GM12878 (cell line): ENCODE results near the gene ZNF576. TPM values are rescaled to one million over a fixed set of nuclear protein-coding genes. Genes with fewer than 3 reads are reported as not detected.

Experiments used
- ATAC-seq: fragments of 200-7000 bp; cut with Tn5 transposase; 3 replicates; pipeline ENCODE4 v1.9.1; 2020; ENCODE audit warnings: mild to moderate bottlenecking, moderate library complexity
- BruUV-seq: library from RNA; stranded (reverse); fragments of 400-500 nt; replicated peaks from 2 replicates; lab custom pipeline; 2021; lab: Mats Ljungman, UMichigan
- CTCF ChIA-PET: fragments of 300-600 bp; sonication (Branson Sonifier 250); formaldehyde crosslinking; extraction: SDS; loops from one replicate; lab custom pipeline; 2021; ENCODE audit warnings: inconsistent platforms; lab: Yijun Ruan, JAX
- POLR2A ChIA-PET: fragments of 350-600 bp; formaldehyde crosslinking; extraction: SDS; loops from one replicate; lab custom pipeline; 2021; ENCODE audit warnings: inconsistent platforms; lab: Charles Lee
- RAD21 ChIA-PET: fragments of 300-600 bp; sonication (Branson Sonifier 250); formaldehyde crosslinking; loops from one replicate; lab custom pipeline; 2023; ENCODE audit warnings: antibody characterized with exemption; ENCODE audit not compliant: unreplicated experiment; lab: Charles Lee
- SMC1A ChIA-PET: fragments of 300-600 bp; sonication (Branson Sonifier 250); formaldehyde crosslinking; loops from one replicate; lab custom pipeline; 2023; ENCODE audit not compliant: unreplicated experiment, uncharacterized antibody; lab: Charles Lee
- DNase-seq: peaks from one replicate; pipeline ENCODE4 v3.0.0-alpha.2; 2011; ENCODE audit warnings: low read depth, low spot score
- FAIRE-seq: peaks from 3 replicates; lab custom pipeline; 2011; peaks lifted over from hg19 to GRCh38; lab: Jason Lieb, UNC
- H2AFZ ChIP-seq: 2 replicates; pipeline ENCODE4 v1.6.0; 2011; ENCODE audit warnings: low read depth, low read length, control low read depth; ENCODE audit not compliant: control insufficient read depth
- H3K27ac ChIP-seq: 2 replicates; pipeline ENCODE4 v1.5.1; 2011; ENCODE audit warnings: control low read depth; ENCODE audit not compliant: control insufficient read depth, insufficient read depth
- H3K27me3 ChIP-seq, 2 experiments: replicated peaks in 1 of 2; 2 replicates each; pipeline versions ENCODE4 v1.6.0 to v1.6.1; 2011; ENCODE audit warnings: low read length in 1 of 2; ENCODE audit not compliant: control insufficient read depth in 2 of 2, insufficient read depth in 2 of 2
- H3K36me3 ChIP-seq, 2 experiments: 2 replicates each; pipeline ENCODE4 v1.5.1; 2011; ENCODE audit warnings: low read length in 1 of 2; ENCODE audit not compliant: control insufficient read depth in 2 of 2, insufficient read depth in 2 of 2
- H3K4me1 ChIP-seq: 2 replicates; pipeline ENCODE4 v1.6.1; 2011; ENCODE audit warnings: mild to moderate bottlenecking, low read length, moderate library complexity, mixed read lengths; ENCODE audit not compliant: control insufficient read depth, insufficient read depth
- H3K4me2 ChIP-seq: 2 replicates; pipeline ENCODE4 v1.6.0; 2011; ENCODE audit warnings: control low read depth; ENCODE audit not compliant: control insufficient read depth, insufficient read depth
- H3K4me3 ChIP-seq: fragments of 200-600 bp; sonication (generic); 2 replicates; pipeline ENCODE4 v1.5.1; 2016
- H3K79me2 ChIP-seq: 2 replicates; pipeline ENCODE4 v1.6.0; 2011; ENCODE audit warnings: low read length; ENCODE audit not compliant: control insufficient read depth, insufficient read depth
- H3K9ac ChIP-seq: 2 replicates; pipeline ENCODE4 v1.8.0; 2011; ENCODE audit warnings: low read length, control low read depth, mixed read lengths; ENCODE audit not compliant: control insufficient read depth, insufficient read depth
- H3K9me3 ChIP-seq: replicated peaks from 3 replicates; pipeline ENCODE4 v1.5.1; 2011; ENCODE audit warnings: mild to moderate bottlenecking, low read length; ENCODE audit not compliant: control insufficient read depth, insufficient read depth
- H4K20me1 ChIP-seq: 2 replicates; pipeline ENCODE4 v1.6.0; 2011; ENCODE audit not compliant: control insufficient read depth, insufficient read depth
- BACH1 ChIP-seq: fragments of 450-650 bp; IDR thresholded peaks from 2 replicates; pipeline ENCODE4 v1.6.1; 2017; ENCODE audit warnings: mild to moderate bottlenecking, borderline replicate concordance
- BMI1 ChIP-seq: fragments of 450-650 bp; IDR thresholded peaks from 2 replicates; pipeline ENCODE4 v1.6.1; 2016; ENCODE audit warnings: mild to moderate bottlenecking, moderate library complexity, borderline replicate concordance
- CHD1 ChIP-seq: IDR thresholded peaks from 2 replicates; pipeline ENCODE4 v1.6.1; 2012; ENCODE audit warnings: low read depth, low read length, improper control_type of control experiment
- KLF5 ChIP-seq: fragments of 450-650 bp; IDR thresholded peaks from 2 replicates; pipeline ENCODE4 v1.6.1; 2014; ENCODE audit warnings: mild to moderate bottlenecking; ENCODE audit not compliant: partially characterized antibody
- MLLT1 ChIP-seq: fragments of 450-650 bp; IDR thresholded peaks from 2 replicates; pipeline ENCODE4 v1.6.1; 2016; ENCODE audit warnings: mild to moderate bottlenecking
- MTA2 ChIP-seq: fragments of 450-650 bp; IDR thresholded peaks from 2 replicates; pipeline ENCODE4 v1.6.1; 2016; ENCODE audit warnings: low read depth, mild to moderate bottlenecking, moderate library complexity
- MYB ChIP-seq: fragments of 150-350 bp; IDR thresholded peaks from 2 replicates; pipeline ENCODE4 v1.6.1; 2014; ENCODE audit warnings: mild to moderate bottlenecking, low read depth, low read length, borderline replicate concordance
- NFIC ChIP-seq: IDR thresholded peaks from 2 replicates; pipeline ENCODE4 v1.6.1; 2012; ENCODE audit warnings: low read depth, mild to moderate bottlenecking, inconsistent platforms, low read length, moderate library complexity
- PKNOX1 ChIP-seq: fragments of 450-650 bp; IDR thresholded peaks from 2 replicates; pipeline ENCODE4 v1.6.1; 2016; ENCODE audit warnings: mild to moderate bottlenecking
- RFX5 ChIP-seq: IDR thresholded peaks from 2 replicates; pipeline ENCODE4 v1.6.1; 2011; ENCODE audit warnings: low read depth, low read length, improper control_type of control experiment
- SP1 ChIP-seq: IDR thresholded peaks from one replicate; pipeline ENCODE4 v1.6.1; 2011; ENCODE audit warnings: low read depth, low read length
- ZNF207 ChIP-seq: fragments of 450-650 bp; IDR thresholded peaks from 2 replicates; pipeline ENCODE4 v1.6.1; 2014; ENCODE audit warnings: antibody characterized with exemption, mild to moderate bottlenecking, borderline replicate concordance
- WGBS: methylation state at CpG from one replicate; pipeline ENCODE4 v1.1.6; 2016; ENCODE audit warnings: low lambda C conversion rate; ENCODE audit not compliant: insufficient replicate concordance, insufficient coverage; ENCODE audit errors: missing lambda C conversion rate; 5-methylcytosine and 5-hydroxymethylcytosine counted together
- in situ Hi-C: fragments of 300-500 bp; cut with MboI; formaldehyde crosslinking; loops from 9 replicates; pipeline ENCODE4 v1.14.3; 2018; ENCODE audit warnings: mixed read lengths
- intact Hi-C: fragments of 100-400 bp; cut with micrococcal nuclease; formaldehyde crosslinking; loops from one replicate; pipeline ENCODE4 v1.14.2; 2022; ENCODE audit not compliant: unreplicated experiment
- polyA plus RNA-seq, 11 experiments: library from polyadenylated mRNA; depleted of rRNA in 4 of 11; unstranded in 6 of 11; stranded (reverse) in 5 of 11; fragments of >200 nt; fragmentation: Nextera tagmentation in 4 of 11; fragmentation: Illumina TruSeq in 1 of 11; extraction: Ambion mirVana in 4 of 11; extraction: Trizol in 1 of 11; gene quantifications; 1 replicate in 1 of 11; 2 replicates in 10 of 11; pipeline versions ENCODE4 v1.2.1 to v1.2.3, GENCODE V29; 2011 to 2016; ENCODE audit warnings: inconsistent platforms in 2 of 11, missing spikeins in 2 of 11, low read depth in 1 of 11
- total RNA-seq, 4 experiments: library from RNA; depleted of rRNA in 3 of 4; stranded (reverse); fragments of >200 nt in 3 of 4; fragmentation: Illumina TruSeq in 1 of 4; extraction: Trizol in 1 of 4; gene quantifications; 2 replicates each; pipeline versions ENCODE4 v1.2.1 to v1.2.3, GENCODE V29; 2013 to 2021

Gene ZNF576
- total and polyA plus RNA-seq, 10 of the 15 experiments (the other 5 are each of a cell fraction or from before 2014, with no cell fraction given) = 7.4 to 29.8 (median 14.3) TPM

GRCh38 chr19:43552198-43552450 is 44.3 kb upstream of the ZNF576 start:
- in situ Hi-C loops (no loop called here), intact Hi-C loops (no loop called here)
- no peak for TF ChIP-seq ZNF207
- TF ChIP-seq PKNOX1 = no peak
- no peak for TF ChIP-seq SP1
- RAD21 ChIA-PET = no interaction called here
- H3K4me2 ChIP-seq = no peak overlapping the region
- H3K9ac ChIP-seq = no peak overlapping the region
- no peak for DNase-seq
- H2AFZ ChIP-seq = no peak overlapping the region
- no peaks in the 10 kb centered on the region for H3K27me3 ChIP-seq
- H3K4me1 ChIP-seq = no peaks in the 10 kb centered on the region
- SMC1A ChIA-PET = no interaction called here
- no peak for FAIRE-seq
- H3K79me2 ChIP-seq = no peaks in the 10 kb centered on the region
- no peaks in the 10 kb centered on the region for H3K9me3 ChIP-seq
- H3K4me3 ChIP-seq = no peak overlapping the region
- no TSS peak for BruUV-seq
- no peak overlapping the region for H3K27ac ChIP-seq
- WGBS = 88% methylated on average over 3 of the region's 3 CpGs
- peaks cover 11 to 13% of the 10 kb centered on the region in 2 experiments; a peak in 3 of 4 replicates for H3K36me3 ChIP-seq
- no peaks in the 10 kb centered on the region for H4K20me1 ChIP-seq
- CTCF ChIA-PET = interaction anchor here (6.7 to 10.1 kb wide), 2 partner anchors 19 to 43 kb away, joined by 99 to 169 read pairs; partner anchors contain the start of genes IRGQ, PINLYP, XRCC1 and ZNF576
- no peak for ATAC-seq
- POLR2A ChIA-PET = no interaction called here

- H3K4me2 ChIP-seq = no peak overlapping the region
- peaks cover 11 to 13% of the 10 kb centered on the region in 2 experiments; a peak in 3 of 4 replicates for H3K36me3 ChIP-seq
- H3K79me2 ChIP-seq = no peaks in the 10 kb centered on the region
- in situ Hi-C loops (no loop called here), intact Hi-C loops (no loop called here)
- POLR2A ChIA-PET = no interaction called here
- SMC1A ChIA-PET = no interaction called here
- H3K9ac ChIP-seq = no peak overlapping the region
- TF ChIP-seq BACH1 = no peak
- no peak for TF ChIP-seq KLF5
- TF ChIP-seq MLLT1 = no peak
- no peak for TF ChIP-seq BMI1
- no peak for TF ChIP-seq RFX5
- TF ChIP-seq NFIC = no peak
- no peak for TF ChIP-seq CHD1
- no peak for TF ChIP-seq MTA2
- TF ChIP-seq MYB = no peak
- DNase-seq (no peak), FAIRE-seq (no peak), ATAC-seq (no peak)
- H3K27me3 ChIP-seq = no peaks in the 10 kb centered on the region
- 94% methylated on average over 2 of the region's 3 CpGs for WGBS
- RAD21 ChIA-PET = interaction anchor here (4.8 kb wide), 1 partner anchor 43 kb away, joined by 92 read pairs; the partner anchor contains the start of genes IRGQ and ZNF576
- BruUV-seq = no TSS peak
- H3K4me3 ChIP-seq = no peak overlapping the region
- H2AFZ ChIP-seq = no peak overlapping the region
- no peaks in the 10 kb centered on the region for H4K20me1 ChIP-seq
- CTCF ChIA-PET = interaction anchor here (6.7 to 10.1 kb wide), 2 partner anchors 19 to 43 kb away, joined by 99 to 169 read pairs; partner anchors contain the start of genes IRGQ, PINLYP, XRCC1 and ZNF576
- H3K9me3 ChIP-seq = no peaks in the 10 kb centered on the region
- H3K4me1 ChIP-seq = no peaks in the 10 kb centered on the region
- no peak overlapping the region for H3K27ac ChIP-seq
Observed at GRCh38 chr19:43552616-43553015, 43.8 kb upstream of the ZNF576 start.
